GM19372 (cell line): ENCODE results near the gene JAKMIP2.
A peak's percentile ranks its signal among the peaks of the same experiment; 100 is the strongest.
"Not testable (repeated sequence)": the region's sequence is repeated elsewhere in the genome, so short reads cannot be mapped to it uniquely, and the experiment has no call there.

Experiments used
- ATAC-seq: cut with Tn5 transposase; IDR thresholded peaks from one replicate; pipeline ENCODE4 v1.9.1; 2021; ENCODE audit warnings: mild to moderate bottlenecking, low read depth, moderate library complexity; ENCODE audit not compliant: unreplicated experiment

The JAKMIP2 gene

DNA sequence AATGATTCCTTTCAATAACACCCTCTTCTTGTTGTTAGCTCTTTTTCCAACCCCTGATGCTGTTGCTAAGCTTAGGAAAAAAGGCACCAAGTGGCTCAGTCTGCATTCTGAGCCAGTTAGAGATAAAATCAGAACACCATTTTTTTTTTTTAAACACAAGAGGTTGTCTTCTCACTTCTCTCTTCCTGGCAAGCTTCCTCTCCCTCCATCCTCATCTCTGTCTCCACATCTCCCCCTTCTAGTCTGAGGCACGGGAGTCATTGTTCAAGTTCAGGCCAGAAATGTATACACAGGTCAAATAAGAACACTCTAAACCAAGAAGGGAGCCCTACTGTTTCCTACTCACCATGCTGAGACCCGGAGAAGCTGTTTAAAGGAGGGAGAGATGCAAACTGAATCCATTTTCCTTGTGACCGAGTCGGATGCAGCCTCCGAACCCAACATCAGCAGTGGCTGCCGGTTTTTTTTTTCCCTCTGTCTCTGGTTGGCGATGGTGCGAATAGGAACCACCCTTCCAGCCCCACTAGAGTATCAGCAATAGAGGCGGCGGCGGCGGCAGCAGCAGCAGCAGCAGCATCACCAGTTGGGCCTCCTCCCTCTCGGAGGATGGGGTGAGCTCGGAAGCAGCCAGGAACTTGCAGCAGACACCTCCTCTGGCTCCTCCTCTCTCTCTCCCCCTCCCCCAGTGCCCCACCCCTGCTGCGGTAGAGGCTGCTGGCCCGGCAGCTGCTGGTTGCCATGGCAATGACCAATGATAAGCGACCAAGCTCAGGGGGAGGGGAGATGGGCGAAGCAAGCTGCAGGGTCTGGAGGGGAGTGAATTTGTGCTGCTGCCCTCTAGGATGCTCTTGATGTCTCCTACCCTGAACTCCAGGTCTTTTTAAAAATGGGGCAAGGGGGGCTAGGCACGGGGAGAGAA, at the start of gene JAKMIP2:
TSS of gene JAKMIP2 (minus strand) at position 619 of the 919 bp plus-strand sequence. CDS start 110,922 bp downstream, outside the sequence.
- peak; percentile 58 for ATAC-seq

DNA sequence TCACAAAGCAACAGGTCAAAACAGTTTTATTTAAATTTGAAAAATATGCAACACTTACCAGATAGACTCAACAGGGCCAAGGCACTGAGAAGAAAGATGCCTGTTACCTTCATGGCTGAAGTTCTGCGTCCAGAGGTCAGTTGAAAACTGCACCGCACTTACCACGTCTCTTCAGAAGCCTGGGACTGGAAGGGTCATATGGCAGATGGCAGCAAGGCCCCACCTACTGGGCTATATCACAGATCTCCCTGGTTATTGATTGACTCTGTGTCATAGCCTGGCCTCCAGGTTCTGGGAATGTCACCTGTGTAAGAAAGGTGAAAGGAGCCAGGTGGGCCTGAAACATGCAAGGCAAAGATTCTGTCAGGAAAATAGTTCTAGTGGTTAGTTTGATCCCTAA, 48.9 kb upstream of the JAKMIP2 start, which contains the start of gene SPINK1:
TSS of gene SPINK1 (minus strand) at position 207 of the 400 bp plus-strand sequence. CDS start at position 113, 94 bp downstream.
- ATAC-seq: no peak

DNA sequence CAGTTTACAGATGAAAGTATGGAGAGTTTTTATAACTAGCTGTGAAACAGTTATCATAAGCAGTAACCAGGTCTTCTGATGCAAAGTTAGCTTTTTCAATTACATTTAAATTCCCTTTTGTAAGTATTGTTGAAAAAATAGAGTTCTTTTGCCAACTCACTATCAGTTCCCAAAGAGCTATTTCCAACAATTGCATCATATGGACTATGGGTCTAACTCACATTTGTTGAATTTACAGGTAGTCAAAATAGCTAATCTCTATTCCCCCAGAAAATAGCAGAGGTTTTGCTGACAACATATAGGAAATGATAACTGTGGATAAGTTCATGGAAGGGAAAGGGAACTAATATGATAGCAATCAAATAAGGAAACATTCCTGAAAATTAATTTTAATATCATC, 47.5 kb upstream of the JAKMIP2 start:
- ATAC-seq: no peak

DNA sequence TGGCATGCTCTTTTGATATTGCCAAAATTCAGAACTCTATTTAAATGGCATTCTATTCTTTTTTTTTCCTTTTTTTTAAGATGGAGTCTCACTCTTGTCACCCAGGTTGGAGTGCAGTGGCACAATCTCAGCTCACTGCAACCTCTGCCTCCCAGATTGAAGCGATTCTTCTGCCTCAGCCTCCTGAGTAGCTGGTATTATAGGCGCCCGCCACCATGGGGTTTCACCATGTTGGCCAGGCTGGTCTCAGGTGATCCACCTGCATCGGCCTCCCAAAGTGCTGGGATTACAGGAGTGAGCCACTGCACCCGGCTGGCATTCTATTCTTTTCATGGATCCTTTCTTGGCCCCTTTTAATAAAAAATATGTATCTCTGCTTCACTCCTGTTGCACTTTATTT, 44.5 kb upstream of the JAKMIP2 start:
- ATAC-seq: not testable (repeated sequence)

DNA sequence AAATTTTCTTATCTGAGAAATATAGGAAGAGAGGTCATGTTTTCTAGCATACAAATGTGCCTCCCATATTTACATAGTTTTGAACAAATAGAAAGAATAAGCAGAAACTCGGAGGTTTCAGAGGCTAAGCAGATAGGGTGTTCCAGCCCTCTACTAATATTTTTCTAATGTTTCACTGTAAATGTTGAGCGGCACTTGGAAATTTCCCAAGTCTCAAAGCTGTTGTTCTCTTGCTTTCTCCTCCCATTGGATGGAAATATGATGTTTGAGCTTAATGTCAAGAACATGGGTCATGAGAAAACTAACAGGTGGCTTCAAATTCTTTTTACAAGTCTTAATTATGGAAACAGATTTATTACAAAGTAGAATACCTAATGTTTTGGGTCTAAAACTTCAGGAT, 43.8 kb upstream of the JAKMIP2 start:
- no peak for ATAC-seq

DNA sequence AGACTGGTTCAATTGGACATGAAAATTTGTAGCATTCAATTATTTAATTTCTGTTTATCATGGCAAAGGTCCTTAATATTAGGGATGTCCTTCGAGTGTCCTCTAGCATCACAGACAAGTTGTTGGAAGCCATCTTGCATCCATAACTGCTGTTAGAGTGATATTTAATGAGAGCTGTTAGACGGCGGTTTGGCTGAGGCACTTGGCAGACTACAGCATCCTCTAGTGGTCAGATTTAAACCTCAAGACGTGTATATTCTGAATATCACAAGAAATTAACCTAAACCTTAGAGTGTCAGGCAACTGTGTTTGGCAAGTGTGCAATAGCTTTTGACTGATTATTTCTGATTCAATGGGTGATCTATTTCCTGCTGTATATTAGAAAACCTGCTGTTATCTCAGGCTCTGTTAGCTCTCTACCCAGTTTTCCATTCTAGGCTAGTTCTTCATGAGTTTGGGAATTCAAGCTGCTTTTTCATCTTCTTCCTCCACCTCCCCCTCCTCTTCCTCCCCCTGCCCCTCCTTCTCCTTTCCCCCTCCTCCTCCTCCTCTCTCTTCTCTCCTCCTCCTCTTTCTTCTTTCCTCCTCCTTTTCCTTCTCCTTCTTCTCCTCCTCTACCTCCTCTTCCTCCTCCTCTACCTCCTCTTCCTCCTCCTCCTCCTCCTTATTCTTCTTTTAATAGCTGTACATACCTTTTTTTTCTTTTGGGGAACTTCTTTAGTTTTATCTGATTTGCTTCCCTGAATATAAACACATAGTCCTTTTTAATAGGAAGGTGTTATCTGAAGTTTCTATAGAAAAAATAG, 40.4 kb upstream of the JAKMIP2 start:
- peak; percentile 81 for ATAC-seq

DNA sequence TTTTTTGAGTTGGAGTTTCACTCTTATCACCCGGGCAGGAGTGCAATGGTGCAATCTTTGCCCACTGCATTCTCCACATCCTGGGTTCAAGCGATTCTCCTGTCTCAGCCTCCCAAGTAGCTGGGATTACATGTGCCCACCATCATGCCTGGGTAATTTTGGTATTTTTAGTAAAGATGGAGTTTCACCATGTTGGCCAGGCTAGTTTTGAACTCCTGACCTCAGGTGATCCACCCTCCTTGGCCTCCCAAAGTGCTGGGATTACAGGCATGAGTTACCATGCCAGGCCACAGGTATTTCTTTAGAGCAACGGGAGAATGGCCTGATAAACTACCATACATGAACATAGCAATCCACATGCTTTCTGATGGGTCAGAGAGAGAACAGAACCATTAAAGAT, 39.7 kb upstream of the JAKMIP2 start:
- not testable (repeated sequence) for ATAC-seq

DNA sequence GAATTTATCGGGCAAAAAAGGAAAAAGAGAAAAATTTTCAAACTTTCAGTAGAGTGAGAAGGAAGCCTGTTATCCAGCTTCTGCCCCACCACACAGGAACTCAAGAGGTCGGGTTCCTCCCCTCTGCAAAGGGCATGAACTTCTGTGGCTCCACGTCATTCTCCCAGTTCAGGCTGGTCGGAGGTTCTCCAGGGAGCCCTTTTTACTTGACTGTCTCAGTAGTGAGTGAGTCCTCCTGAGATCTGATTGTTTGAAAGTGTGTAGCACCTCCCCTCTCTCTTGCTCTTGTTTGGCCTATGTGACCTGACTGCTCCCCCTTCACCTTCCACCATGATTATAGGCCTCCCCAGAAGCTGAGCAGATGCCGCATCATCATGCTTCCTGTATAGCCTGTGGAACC, 39.2 kb upstream of the JAKMIP2 start:
- no peak for ATAC-seq

DNA sequence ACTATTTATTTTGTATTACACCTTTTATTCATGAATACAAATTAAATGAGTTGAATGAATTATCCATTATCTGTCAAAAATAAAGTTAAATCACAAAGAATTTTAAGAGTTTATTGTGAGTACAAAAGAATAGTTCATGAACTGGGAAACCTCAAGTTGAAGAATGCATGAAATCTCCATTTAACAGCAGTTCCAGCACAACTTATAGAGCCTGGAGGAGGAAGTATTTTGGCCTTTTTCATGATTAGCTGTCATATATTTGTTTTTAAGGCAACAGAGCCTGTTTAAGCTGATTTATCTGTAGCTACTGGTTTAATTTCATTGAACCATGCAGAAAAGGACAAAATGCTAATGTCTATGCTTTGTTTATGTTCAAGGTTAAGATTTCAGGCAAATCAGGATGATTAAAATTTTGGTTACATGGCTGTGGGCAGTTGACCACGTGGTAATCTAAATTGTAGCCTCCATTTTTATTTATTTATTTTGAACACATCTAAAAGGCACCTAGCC, 36.8 kb upstream of the JAKMIP2 start:
- no peak for ATAC-seq

DNA sequence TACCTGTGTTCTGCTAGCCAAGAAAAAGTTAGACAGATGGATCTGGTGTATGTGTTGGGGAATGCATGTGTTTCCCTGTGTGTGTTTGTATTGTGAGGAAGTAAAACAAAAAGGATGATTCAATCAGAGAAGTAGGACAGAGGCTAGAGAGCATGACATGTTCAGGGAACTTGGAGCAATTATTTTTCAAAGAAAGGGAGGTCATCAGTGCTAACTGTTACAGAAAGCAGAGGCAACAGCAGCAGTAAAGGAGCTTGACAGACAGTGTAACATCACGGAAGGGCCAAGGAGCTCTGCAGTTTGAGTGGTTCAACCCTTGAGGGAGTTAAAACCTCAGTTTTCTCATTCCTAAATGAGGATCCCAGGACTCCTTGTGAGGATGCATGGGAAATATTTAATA, 35.8 kb upstream of the JAKMIP2 start:
- ATAC-seq: no peak

DNA sequence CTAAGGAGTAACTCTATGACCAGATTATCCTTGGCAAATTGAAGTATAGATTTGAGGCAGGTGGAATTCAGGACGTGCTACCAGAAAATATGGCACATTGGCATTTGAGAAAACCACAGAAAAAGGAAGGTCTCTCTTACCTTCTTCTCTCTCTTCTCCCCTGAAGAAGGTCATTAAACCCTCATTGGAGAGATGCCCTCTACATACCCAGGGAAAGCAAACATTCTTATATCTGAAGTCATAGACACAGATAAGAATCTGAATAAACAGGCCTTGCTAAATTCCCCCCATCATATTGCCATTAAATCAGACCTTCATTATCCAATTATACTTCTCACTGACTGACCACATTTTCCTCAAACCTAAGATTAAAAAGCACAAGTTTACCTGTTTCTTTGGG, 31.2 kb upstream of the JAKMIP2 start:
- no peak for ATAC-seq

DNA sequence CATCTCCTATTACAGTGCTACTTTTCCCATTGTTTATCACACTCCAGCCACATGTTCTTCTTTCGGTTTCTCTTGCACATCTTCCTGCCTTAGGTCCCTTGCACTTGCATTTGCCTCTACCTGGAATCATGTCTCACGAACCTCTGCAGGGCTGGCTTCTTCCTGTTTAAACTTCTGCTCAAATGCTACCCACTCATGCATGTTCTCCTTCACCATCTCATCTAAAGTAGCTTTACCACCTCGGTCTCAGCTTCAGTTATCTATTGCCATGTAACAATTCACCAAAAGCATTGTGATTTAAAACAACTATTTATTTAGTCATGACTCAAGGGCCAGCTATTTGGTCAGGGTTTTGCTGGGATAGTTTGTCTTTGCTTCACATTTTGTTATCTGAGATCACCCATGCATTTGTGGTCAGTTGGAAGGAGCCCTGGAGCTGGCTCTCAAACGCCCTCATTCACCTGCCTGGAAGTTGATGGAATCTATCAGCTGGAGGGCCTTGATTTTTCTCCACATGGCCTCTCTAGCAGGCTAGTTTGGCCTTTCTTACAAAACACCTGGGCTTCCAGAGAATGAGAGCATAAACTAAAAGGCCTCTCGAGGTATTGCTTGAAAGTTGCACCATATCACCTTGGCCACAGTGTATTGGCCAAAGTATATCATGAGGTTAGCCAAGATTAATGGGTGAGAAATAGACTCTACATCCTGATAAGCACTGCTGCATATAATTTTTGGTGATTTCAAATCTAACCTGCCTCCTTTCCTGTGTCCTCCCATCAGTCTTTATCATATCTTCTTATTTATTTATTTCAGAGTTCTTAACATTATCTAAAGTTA, 27.5 kb upstream of the JAKMIP2 start:
- no peak for ATAC-seq

DNA sequence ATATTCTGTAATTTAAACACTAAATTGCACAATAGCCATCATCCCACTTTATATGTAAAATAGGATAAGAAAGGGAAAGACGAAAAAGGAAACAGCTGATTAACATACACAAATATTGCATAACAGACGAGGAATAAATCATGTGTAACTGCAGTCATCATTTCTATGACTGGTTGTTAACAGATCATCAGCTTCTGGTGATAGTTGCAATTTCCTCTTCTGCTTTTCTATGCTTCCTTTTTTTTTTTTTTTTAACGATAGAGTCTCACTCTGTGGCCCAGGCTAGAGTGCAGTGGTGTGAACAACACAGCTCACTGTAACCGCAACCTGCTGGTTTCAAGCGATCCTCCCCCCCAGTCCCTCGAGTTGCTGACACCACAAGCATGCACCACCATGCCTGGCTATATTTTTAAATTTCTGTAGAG, 22.5 kb upstream of the JAKMIP2 start:
- peak; percentile 52 for ATAC-seq

DNA sequence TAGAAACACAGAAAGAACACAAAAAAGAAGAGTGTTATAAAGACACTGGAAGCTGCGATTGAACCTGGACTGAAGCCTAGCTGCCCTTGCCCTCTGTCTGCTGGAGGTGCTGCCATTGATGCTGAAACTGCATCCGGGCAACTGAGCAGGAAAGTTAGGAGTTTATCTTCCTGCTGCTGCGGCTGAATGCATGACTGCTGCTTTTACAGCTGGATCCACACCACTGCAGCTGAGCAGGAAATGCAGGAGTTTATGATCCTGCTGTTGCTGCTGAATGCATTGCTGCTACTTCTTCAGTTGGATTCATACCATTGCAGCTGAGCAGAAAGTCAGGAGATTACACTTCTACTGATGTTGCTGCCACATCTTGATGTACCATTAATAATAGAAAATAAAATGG, 21.8 kb upstream of the JAKMIP2 start:
- ATAC-seq: no peak

DNA sequence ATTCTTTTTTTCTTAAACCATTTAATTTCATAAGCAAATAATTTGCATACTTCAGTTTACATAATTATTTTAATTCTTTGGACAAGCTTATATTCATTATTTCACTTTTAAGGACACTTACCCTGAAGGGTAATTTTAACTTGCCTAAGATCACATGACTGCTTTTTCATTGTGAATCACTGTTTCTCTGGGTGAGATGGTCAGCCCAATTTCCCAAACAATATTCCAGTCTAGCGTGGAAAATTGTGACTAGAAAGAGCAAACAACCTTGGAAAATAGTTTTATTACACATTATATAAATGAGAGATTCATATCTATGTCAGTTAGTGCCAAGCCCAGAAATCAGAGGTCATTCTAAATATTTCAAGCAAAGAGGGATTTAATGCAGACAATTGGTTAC, 21.4 kb upstream of the JAKMIP2 start:
- ATAC-seq: no peak

DNA sequence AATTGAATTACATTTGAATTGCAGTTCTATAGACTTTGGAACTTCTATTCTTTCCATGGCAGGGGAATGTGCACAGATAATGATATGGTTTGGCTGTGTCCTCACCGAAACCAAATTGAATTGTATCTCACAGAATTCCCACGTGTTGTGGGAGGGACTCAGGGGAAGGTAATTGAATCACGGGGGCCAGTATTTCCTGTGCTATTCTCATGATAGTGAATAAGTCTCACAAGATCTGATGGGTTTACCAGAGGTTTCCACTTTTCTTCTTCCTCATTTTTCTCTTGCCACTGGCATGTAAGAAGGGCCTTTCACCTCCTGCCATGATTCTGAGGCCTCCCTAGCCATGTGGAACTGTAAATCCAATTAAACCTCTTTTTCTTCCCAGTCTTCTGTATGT, 20.6 kb upstream of the JAKMIP2 start:
- ATAC-seq: not testable (repeated sequence)

DNA sequence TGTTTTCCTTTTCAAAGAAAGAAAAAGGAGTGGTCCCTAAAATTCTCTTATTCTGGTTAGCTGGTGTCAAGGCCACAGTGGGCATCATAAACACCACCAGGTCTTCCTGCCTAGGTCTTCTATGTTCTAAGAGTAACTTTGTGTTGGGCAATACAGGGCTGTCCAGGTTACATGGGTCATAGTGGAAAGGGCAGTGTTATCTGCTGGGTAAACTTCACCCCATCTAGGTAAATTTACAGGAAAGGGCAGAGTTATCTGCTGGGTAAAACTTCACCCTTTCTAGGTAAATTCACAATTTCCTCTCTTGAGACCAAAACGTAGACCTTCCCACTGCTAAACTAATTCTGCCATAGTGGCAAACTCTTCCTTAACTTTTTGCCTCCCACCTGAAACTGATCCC, 18.9 kb upstream of the JAKMIP2 start:
- no peak for ATAC-seq

DNA sequence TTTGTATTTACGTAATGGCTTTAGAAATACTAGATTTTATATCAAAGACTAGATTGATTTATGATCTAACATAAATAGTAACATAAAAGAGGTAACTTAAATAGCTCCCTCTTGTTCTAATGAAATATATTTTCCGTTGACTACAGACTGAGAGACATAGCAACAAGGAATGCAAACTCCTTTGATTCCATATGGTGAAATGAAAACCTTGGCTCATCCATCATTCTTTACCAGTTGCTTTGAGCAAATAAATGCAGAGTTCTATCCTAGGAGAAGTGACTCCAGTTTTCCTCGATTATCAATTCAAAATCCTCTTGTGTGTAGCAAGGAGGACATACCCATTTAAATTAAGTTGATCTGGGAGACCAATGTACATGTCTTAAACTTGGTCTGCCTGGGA, 18.0 kb upstream of the JAKMIP2 start:
- no peak for ATAC-seq

DNA sequence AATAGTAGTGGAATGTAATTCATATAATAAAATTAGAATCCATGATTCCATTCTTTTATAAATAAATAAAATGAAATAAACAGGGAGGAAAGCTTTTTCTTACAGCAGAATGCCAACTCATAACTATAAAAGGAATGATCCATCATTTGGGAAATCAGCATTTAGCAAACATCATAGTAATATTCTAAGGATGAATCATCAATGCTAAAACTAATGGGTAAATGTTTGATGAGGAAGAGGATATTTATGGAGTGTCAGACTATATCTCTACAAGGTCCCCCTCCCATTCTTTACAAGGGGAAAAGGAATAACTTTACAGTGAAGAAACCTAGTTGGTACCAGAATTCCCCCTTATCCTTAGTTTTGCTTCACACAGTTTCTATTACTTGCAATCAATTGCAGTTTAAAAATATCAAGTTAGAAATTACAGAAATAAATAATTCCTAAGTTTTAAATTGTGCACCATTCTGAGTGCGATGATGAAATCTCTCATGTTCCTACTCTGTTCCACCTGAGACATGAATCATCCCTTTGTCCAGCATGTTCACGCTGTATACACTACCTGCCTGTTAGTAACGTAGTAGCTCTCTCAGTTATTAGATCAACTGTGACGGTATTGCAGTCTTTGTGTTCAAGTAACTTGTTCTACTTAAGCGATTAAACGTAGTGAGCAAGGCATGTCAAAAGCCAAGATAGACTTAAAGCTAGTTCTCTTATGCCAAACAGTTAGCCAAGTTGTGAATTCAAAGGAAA, 14.2 kb upstream of the JAKMIP2 start:
- ATAC-seq: no peak

DNA sequence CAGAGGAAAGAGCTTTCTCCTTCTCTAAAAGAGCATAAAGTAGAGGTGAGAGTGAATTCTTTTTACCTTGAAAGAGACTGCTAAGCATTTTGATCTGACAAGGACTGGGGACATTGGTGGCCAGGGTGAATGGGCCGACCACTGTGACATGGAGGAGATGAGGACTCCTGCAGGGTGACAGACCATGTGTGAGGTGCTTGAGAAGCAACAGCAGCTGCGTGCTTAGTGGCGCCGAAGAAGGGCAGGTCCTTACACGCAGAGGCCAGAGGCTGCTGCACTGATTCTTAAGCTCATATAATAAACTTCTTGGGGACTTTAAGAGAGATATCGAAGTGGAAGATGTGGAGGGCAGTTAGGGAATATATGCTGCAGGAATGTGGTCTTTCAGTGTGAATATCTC, 8.7 kb upstream of the JAKMIP2 start:
- ATAC-seq: no peak
